Heart left ventricle (tissue), 16 donors: Measurements from ENCODE around the gene IRF8. TPM values are rescaled to one million over a fixed set of nuclear protein-coding genes. Genes with fewer than 3 reads are reported as not detected.

Experiments used
- ATAC-seq, 4 donors: fragments of 200-7000 bp; cut with Tn5 transposase; one replicate each; pipeline ENCODE4 v1.9.1; 2020 to 2022; ENCODE audit warnings: moderate library complexity in 4 of 4, mild to moderate bottlenecking in 3 of 4, moderate number of reproducible peaks in 1 of 4
- DNase-seq, 5 donors: peaks; one replicate each; pipeline ENCODE4 v3.0.0-alpha.2; 2020
- H3K27ac ChIP-seq, 12 donors: fragments of 200-600 bp; sonication (generic) in 4 of 12; one replicate each; pipeline versions ENCODE4 v1.5.0 to v1.8.0; 2016 to 2022; ENCODE audit warnings: mild to moderate bottlenecking in 2 of 12
- H3K27me3 ChIP-seq, 9 donors: fragments of 200-600 bp; sonication (generic) in 2 of 9; one replicate each; pipeline versions ENCODE4 v1.5.1 to v1.8.0; 2016 to 2022; ENCODE audit warnings: mild to moderate bottlenecking in 3 of 9
- H3K36me3 ChIP-seq, 9 donors: fragments of 200-600 bp; sonication (generic) in 2 of 9; one replicate each; pipeline versions ENCODE4 v1.5.0 to v1.8.0; 2018 to 2022; ENCODE audit warnings: mild to moderate bottlenecking in 2 of 9
- H3K4me1 ChIP-seq, 12 donors: fragments of 200-600 bp; sonication (generic) in 4 of 12; one replicate each; pipeline versions ENCODE4 v1.5.0 to v1.8.0; 2016 to 2022; ENCODE audit warnings: mild to moderate bottlenecking in 3 of 12
- H3K4me3 ChIP-seq, 12 donors: fragments of 200-600 bp; sonication (generic) in 4 of 12; one replicate each; pipeline versions ENCODE4 v1.5.0 to v1.8.0; 2017 to 2022; ENCODE audit warnings: mild to moderate bottlenecking in 9 of 12, moderate library complexity in 4 of 12
- H3K9me3 ChIP-seq, 12 donors: fragments of 200-600 bp; sonication (generic) in 4 of 12; one replicate each; pipeline versions ENCODE4 v1.5.0 to v1.8.0; 2016 to 2022; ENCODE audit warnings: mild to moderate bottlenecking in 1 of 12
- CTCF ChIP-seq, 12 donors: fragments of 200-600 bp; sonication (generic) in 4 of 12; IDR thresholded peaks; one replicate each; pipeline versions ENCODE4 v1.5.0 to v1.8.0; 2018 to 2022; ENCODE audit warnings: antibody characterized with exemption in 12 of 12, mild to moderate bottlenecking in 5 of 12
- POLR2A ChIP-seq, 2 donors: fragments of 450-650 bp; IDR thresholded peaks; one replicate each; pipeline ENCODE4 v1.6.1; 2017; ENCODE audit warnings: antibody characterized with exemption in 2 of 2, mild to moderate bottlenecking in 2 of 2, moderate library complexity in 2 of 2
- WGBS, 4 donors: extraction: QIAGEN DNeasy Blood & Tissue Kit in 2 of 4; methylation state at CpG; one replicate each; pipeline versions ENCODE4 v1.1.5 to v1.1.7; 2013 to 2018; 5-methylcytosine and 5-hydroxymethylcytosine counted together
- intact Hi-C, 10 donors: fragments of 100-400 bp; cut with DNase I; formaldehyde crosslinking; loops; one replicate each; pipeline versions ENCODE4 v1.11.1 to v1.14.2; 2022
- microRNA-seq, 4 donors: library from miRNA; unstranded; fragments of <30 nt; microRNA quantifications; one replicate each; pipeline versions ENCODE4 to v1.2.0, GENCODE V29; 2017 to 2020
- polyA plus RNA-seq, 2 donors: library from polyadenylated mRNA; stranded (reverse); fragments of 200-250 nt; gene quantifications; one replicate each; pipeline ENCODE4 v1.2.3, GENCODE V29; 2013
- total RNA-seq, 9 donors: library from RNA; depleted of rRNA in 2 of 9; stranded (reverse); fragments of >200 nt in 2 of 9; fragmentation: NEBNext Ultra II Directional in 3 of 9; extraction: Animal tissue kit (Norgen Biotek cat#: 25700) in 3 of 9; gene quantifications; one replicate each; pipeline versions ENCODE4 v1.1.0 to v1.2.4, GENCODE V29; 2016 to 2023
- donor health status: ischemic (EF 13 %, LVEDD 7.1; RV severe dilation, severe dysfunction).
- donor health status: healthy with polysubstance abuse.
- donor health status: DM: no; HTN: yes; CAD: no.
- donor health status: DM: no; HTN: no; CAD: no.
- donor health status: ischemic (EF 25% LVEDD 6.9; RV normal size, moderate dysfunction).
- donor health status: ischemic (EF 25% LVEDD 5.7; RV mildly dilated, moderate dysfunction).
- donor health status: healthy.
- donor health status: DM: yes; HTN: yes; CAD: no.
- donor health status: ischemic (EF 35%, LVEDD 5.7; RV mildly dilated, moderate dysfunction).
- donor health status: nonischemic (EF 11% LVEDD 7.7; RV severe dilation, severe dysfunction).
- donor health status: DM: yes; HTN: yes; CAD: no.
- donor health status: PGD.
- donor health status: ischemic (EF 29% LVEDD 5.4; RV normal size, mild dysfunction).
- donor health status: nonischemic (EF 23%, LVEDD 6.1; RV moderate dilation, normal function).

IRF8 gene
- total and polyA plus RNA-seq, 11 donors, result 1.0 to 31.8 (median 3.1) TPM

- intact Hi-C loops, result no loop called here
- H3K9me3 ChIP-seq, result no peaks in the 10 kb centered on the region
- no peak overlapping the region for H3K4me3 ChIP-seq
- H3K27me3 ChIP-seq, result peaks cover 0 to 12% (median 0%) of the 10 kb centered on the region in 9 donors
- peak in 1 of 5 donors; percentile 14 for DNase-seq
- TF ChIP-seq POLR2A (IDR thresholded peaks at IDR 0.05) (no peak), CTCF (IDR thresholded peaks at IDR 0.05) (no peak)
- 73 to 83% (median 77%) methylated on average over 14 of the region's 14 CpGs for WGBS, 4 donors
- no peak for ATAC-seq
- H3K4me1 ChIP-seq, result peaks cover 0 to 3% (median 0%) of the 10 kb centered on the region in 12 donors
- no peak overlapping the region for H3K27ac ChIP-seq
- H3K36me3 ChIP-seq, result no peaks in the 10 kb centered on the region
These were observed 71.2 kb downstream of the IRF8 start for GRCh38 chr16:85970016-85970733.

GRCh38 chr16:85970738-85971137 lies 71.8 kb downstream of the IRF8 start:
- intact Hi-C loops, result no loop called here
- TF ChIP-seq POLR2A (IDR thresholded peaks at IDR 0.05), result no peak
- no peak for TF ChIP-seq CTCF (IDR thresholded peaks at IDR 0.05)
- Histone ChIP-seq H3K9me3 (no peaks in the 10 kb centered on the region), H3K4me1 (peaks cover 0 to 3% (median 0%) of the 10 kb centered on the region in 12 donors), H3K27ac (no peak overlapping the region), H3K36me3 (no peaks in the 10 kb centered on the region), H3K27me3 (peaks cover 0 to 18% (median 0%) of the 10 kb centered on the region in 9 donors), H3K4me3 (no peak overlapping the region)
- ATAC-seq (no peak), DNase-seq (no peak)
- 65 to 81% (median 75%) methylated on average over 3 of the region's 3 CpGs for WGBS, 4 donors

Small RNA genes lying within 50 kb of the gene (microRNA-seq; reads per million reads assigned to microRNA genes)
- gene MIR6774, result 0 to 0.60 (median 0.13) reads per million in 4 donors

Other genes starting within 250 kb of the IRF8 start
- gene GINS2, start 210.2 kb upstream of the IRF8 start, total RNA-seq, result 1 to 10 TPM in 1 of 9 donors, under 1 TPM in 7, not detected in 1; 0.19 to 4.2 (median 0.56) TPM
- gene GINS2, start 210.2 kb upstream of the IRF8 start, polyA plus RNA-seq, result under 1 TPM; 0.15 to 0.36 TPM
- gene C16orf74, start 148.1 kb upstream of the IRF8 start, total RNA-seq, result 1 to 10 TPM; 1.0 to 4.1 (median 1.6) TPM
- gene C16orf74, start 148.1 kb upstream of the IRF8 start, polyA plus RNA-seq, result 1 to 10 TPM in 1 of 2 donors, under 1 TPM in 1; 0.53 to 3.7 TPM
- gene EMC8, start 99.6 kb upstream of the IRF8 start, total RNA-seq, result 10 to 100 TPM; 20.7 to 39.1 (median 24.4) TPM
- 10 to 100 TPM in 1 of 2 donors, 1 to 10 TPM in 1; 9.2 to 28.8 TPM for gene EMC8, start 99.6 kb upstream of the IRF8 start, polyA plus RNA-seq
- gene COX4I1, start 99.5 kb upstream of the IRF8 start, total RNA-seq, result 1,000 to 10,000 TPM; 1,047 to 2,365 (median 1,785) TPM
- gene COX4I1, start 99.5 kb upstream of the IRF8 start, polyA plus RNA-seq, result 1,000 to 10,000 TPM; 1,879 to 5,448 TPM